T-helper 1 cell treated with Interleukin-12 subunit alpha and Interleukin-12 subunit beta and Interleukin-4 antibody, amounts not matched to agents 30 ng/mL and 1 ng/mL, for 36 hours (primary cell): Measurements from ENCODE around the gene SMIM45.

Source experiments
- intact Hi-C: fragments of 100-400 bp; cut with micrococcal nuclease; formaldehyde crosslinking; loops from one replicate; pipeline ENCODE4 v1.15.1; 2024

Gene SMIM45

GRCh38 chr22:41915035-41915785, 36.7 kb upstream of the SMIM45 start, which contains the start of gene SHISA8:
SHISA8 (minus strand) TSS chr22:41915074; CDS start chr22:41914667, 407 bp downstream.
- intact Hi-C loops = no loop called here

GRCh38 chr22:41915786-41916493, 36.0 kb upstream of the SMIM45 start:
- intact Hi-C loops = no loop called here

GRCh38 chr22:41916745-41917358, 35.1 kb upstream of the SMIM45 start:
- intact Hi-C loops = no loop called here

- intact Hi-C loops = no loop called here
Measured at GRCh38 chr22:41917375-41917902, 34.5 kb upstream of the SMIM45 start.

GRCh38 chr22:41917903-41918791, 33.8 kb upstream of the SMIM45 start:
- intact Hi-C loops = no loop called here

- intact Hi-C loops = loop anchor here (1.0 kb wide), 1 partner anchor 21 kb away; no protein-coding TSS in a partner anchor
Measured at GRCh38 chr22:41919357-41920224, 32.4 kb upstream of the SMIM45 start.

- intact Hi-C loops = no loop called here
Measured at GRCh38 chr22:41920271-41920976, 31.5 kb upstream of the SMIM45 start.

- intact Hi-C loops = no loop called here
Measured at GRCh38 chr22:41922328-41922727, 29.6 kb upstream of the SMIM45 start.

GRCh38 chr22:41922940-41923594, 28.9 kb upstream of the SMIM45 start:
- intact Hi-C loops = no loop called here

GRCh38 chr22:41923595-41924276, 28.2 kb upstream of the SMIM45 start:
- intact Hi-C loops = no loop called here

GRCh38 chr22:41925783-41926460, 26.0 kb upstream of the SMIM45 start:
- intact Hi-C loops = loop anchor here (1.0 kb wide), 1 partner anchor 14 kb away; no protein-coding TSS in a partner anchor

GRCh38 chr22:41927813-41928212, 24.1 kb upstream of the SMIM45 start:
- intact Hi-C loops = no loop called here

GRCh38 chr22:41928593-41929417, 23.1 kb upstream of the SMIM45 start:
- intact Hi-C loops = no loop called here

- intact Hi-C loops = no loop called here
Measured at GRCh38 chr22:41929418-41929810, 22.5 kb upstream of the SMIM45 start.

GRCh38 chr22:41931701-41932269, 20.2 kb upstream of the SMIM45 start:
- intact Hi-C loops = no loop called here

- intact Hi-C loops = no loop called here
Measured at GRCh38 chr22:41932353-41932752, 19.6 kb upstream of the SMIM45 start.
